AG09309 (cell line): ENCODE data around the gene CNGA3.

ENCODE experiments used
- DNase-seq: peaks from one replicate; pipeline ENCODE4 v3.0.0-alpha.2; 2010; ENCODE audit warnings: low read depth
- H3K4me3 ChIP-seq: 2 replicates; pipeline ENCODE4 v1.5.1; 2011; ENCODE audit warnings: mild to moderate bottlenecking, low read depth, low read length, moderate library complexity; ENCODE audit not compliant: control insufficient read depth
- TF ChIP-seq, protein P1 (sequence below): IDR thresholded peaks from 2 replicates; pipeline ENCODE4 v1.5.1; 2011; ENCODE audit warnings: mild to moderate bottlenecking, low read depth, low read length, inconsistent platforms; ENCODE audit not compliant: insufficient read depth, control insufficient read depth; ENCODE audit errors: missing control alignments

The CNGA3 gene

DNA sequence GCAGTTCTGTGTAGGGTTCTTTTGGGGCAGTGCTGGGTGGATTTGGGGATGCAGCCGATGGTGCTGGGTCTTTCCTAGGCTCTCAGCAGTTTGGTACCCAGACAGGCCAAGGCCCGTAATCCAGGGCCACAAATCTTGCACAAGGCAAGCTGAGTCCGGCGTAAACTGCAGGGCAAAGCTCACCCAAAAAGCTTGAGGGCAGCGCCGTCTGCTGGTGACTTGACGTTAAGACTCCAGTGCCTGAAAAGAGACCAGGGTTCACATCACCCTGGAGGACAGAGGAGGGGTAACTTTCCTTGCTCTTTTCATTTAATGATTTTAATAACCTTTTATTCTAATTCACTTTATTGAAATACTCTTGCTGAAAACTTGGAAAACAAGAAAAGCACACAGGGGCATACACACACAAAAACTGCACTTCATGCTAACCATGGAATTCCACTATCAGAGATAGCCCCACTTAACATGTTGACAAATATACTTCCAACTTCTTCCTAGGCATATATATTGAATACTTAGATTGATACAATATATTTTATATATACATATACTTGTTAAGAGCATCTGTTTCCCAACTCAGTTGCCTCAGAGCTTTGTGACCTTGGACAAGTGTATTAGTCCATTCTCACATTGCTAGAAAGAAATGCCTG lies 38.9 kb downstream of the CNGA3 start:
- no peak overlapping the region for H3K4me3 ChIP-seq
- TF ChIP-seq, protein P1, sequence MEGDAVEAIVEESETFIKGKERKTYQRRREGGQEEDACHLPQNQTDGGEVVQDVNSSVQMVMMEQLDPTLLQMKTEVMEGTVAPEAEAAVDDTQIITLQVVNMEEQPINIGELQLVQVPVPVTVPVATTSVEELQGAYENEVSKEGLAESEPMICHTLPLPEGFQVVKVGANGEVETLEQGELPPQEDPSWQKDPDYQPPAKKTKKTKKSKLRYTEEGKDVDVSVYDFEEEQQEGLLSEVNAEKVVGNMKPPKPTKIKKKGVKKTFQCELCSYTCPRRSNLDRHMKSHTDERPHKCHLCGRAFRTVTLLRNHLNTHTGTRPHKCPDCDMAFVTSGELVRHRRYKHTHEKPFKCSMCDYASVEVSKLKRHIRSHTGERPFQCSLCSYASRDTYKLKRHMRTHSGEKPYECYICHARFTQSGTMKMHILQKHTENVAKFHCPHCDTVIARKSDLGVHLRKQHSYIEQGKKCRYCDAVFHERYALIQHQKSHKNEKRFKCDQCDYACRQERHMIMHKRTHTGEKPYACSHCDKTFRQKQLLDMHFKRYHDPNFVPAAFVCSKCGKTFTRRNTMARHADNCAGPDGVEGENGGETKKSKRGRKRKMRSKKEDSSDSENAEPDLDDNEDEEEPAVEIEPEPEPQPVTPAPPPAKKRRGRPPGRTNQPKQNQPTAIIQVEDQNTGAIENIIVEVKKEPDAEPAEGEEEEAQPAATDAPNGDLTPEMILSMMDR, result peak; percentile 100
- DNase-seq, result no peak

DNA sequence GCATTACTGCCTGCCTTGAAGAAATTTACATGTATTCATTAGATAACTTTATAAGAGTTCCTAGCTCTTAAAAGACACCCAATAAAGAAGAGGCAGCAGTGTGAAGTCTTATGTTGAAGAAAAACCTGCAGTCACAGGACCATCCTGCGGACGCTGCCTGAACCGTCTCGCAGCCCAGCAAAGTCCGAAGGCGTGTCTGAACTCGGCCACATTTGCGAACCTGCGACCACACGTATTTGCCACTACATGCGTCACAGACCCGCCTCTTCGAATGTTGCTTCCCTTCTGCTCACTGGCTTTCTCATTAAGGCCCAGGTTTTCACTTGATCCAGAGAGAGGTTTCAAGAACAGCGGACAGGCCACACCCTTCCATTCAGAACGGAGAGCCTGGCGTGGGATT lies 41.2 kb downstream of the CNGA3 start:
- TF ChIP-seq, protein P1, result no peak

DNA sequence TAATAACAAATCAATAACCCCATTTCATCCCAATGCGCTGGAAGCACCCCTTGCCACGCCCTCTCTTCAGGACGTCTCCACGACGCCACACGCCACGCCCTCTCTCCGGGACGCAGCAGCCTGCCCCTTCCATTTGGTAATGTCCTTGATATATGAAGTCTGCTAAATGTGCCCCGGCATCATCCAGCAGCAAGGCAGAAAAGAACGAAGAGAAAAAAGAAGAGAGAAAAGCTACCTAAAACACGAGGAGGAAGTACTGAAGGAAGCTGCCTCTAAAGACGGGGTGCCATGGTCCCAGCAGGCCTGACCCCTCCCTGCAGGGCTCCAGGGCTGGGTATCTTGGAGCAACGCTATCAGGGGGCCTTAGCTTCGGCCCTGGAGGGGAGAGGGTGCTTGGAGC lies 41.8 kb downstream of the CNGA3 start:
- TF ChIP-seq, protein P1, result no peak
- no peak overlapping the region for H3K4me3 ChIP-seq
- DNase-seq, result no peak

More for the DNA sequence above, 41.2 kb downstream of the CNGA3 start:
- H3K4me3 ChIP-seq, result no peak overlapping the region
- DNase-seq, result no peak

DNA sequence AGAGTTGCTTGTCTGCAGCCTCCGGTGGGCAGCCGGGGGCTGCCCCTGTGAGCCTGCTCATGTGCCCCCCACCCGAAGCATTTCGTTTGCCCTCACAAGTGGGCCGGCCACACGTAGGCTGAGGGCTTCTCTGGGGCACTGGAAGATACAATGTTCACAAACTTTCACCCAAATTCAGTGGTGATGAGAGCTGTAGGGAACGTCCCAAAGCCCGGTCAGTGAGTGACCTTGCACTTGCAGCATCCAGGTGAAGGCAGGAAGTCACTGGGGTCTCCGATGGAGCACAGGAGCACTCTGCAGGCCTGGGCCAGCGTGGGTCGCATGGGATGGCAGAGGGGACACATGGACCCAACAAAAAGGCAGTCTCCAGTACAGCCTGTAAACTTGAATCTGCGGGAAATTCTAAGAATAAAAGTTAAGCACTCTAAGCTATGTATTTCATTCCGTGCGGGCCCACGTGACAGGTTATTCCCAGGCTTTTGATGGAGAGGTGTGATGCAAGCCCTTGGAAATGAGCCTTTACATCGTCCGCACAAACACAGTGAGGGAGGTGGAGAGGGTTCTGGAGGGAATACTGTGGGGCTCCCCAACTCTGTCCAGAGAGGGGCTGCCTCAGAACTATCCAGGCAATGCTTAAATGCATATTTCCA lies 42.5 kb downstream of the CNGA3 start:
- no peak overlapping the region for H3K4me3 ChIP-seq
- TF ChIP-seq, protein P1, result no peak
- DNase-seq, result no peak

GRCh38 chr2:98389251-98389605 lies 43.0 kb downstream of the CNGA3 start:
- TF ChIP-seq, protein P1, result no peak
- H3K4me3 ChIP-seq, result no peak overlapping the region
- no peak for DNase-seq

DNA sequence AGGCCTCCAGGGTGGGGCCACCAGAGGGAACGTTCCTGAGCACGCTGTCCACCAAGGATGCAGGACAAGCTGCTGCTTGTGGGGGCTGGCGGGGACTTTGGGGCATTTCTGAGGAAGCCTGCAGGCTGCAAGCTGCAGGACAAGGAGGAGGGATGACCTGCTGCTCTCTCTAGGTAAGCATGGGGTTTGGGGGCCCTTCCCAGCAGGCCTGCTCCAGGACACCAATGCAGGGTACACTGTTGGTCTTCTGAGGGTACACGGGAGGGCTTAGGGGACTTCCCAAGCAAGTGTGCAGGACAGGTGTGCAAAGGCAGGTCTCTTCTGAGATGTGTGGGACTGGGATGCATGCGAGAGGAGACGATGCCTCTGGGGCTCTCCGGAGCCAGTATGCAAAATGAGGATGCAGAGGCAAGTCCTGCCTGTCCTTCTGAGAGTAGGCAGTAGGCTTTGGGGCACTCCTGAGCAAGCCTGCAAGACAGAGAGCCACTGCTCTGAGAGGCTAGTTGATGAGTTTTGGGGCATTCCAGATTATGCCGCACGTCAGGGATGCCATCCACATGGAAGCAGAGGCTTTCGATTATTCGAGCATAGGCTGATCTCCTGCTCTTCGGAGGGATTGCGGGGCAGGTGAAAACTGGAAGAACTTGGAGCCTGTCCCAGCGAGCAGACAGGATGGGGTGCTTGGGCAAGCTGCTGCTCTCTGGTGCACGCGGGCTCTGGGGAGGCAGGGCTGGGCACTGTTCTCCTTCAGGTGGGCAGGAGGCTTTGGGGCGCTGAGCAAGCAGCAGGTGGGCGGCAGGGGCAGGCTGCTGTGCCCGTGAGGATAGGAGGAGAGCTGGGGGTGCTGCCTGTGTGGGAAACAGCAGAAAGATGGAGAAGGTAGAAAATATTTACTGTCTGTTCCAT lies 44.6 kb downstream of the CNGA3 start:
- TF ChIP-seq, protein P1, result no peak
- H3K4me3 ChIP-seq, result no peak overlapping the region
- DNase-seq, result no peak
